ENCODE results near the gene SETD1A.

- TF ChIP-seq CTCF (optimal IDR thresholded peaks at IDR 0.05 in 1 of 3, IDR thresholded peaks at IDR 0.05 in 1 of 3, conservative IDR thresholded peaks at IDR 0.05 in 1 of 3; ENCODE audit: extremely low read depth in 1 of 3, insufficient read depth in 2 of 3, low read length in 3 of 3) (peak; percentile 86 to 90 (median 89)), EZH2 (IDR thresholded peaks at IDR 0.05; ENCODE audit: low read length) (no peak)
Measured at GRCh38 chr16:30921748-30922419, 35.7 kb upstream of the SETD1A start.

All from keratinocyte (primary cell).